Neutrophil (primary cell): ENCODE measurements around the gene C9orf78.

ENCODE experiments used
- H3K27ac ChIP-seq: fragments of 200-600 bp; sonication (generic); 2 replicates; pipeline ENCODE4 v1.5.1; 2016; ENCODE audit warnings: mild to moderate bottlenecking, moderate library complexity
- H3K27me3 ChIP-seq: fragments of 200-600 bp; sonication (generic); 2 replicates; pipeline ENCODE4 v1.6.0; 2016; ENCODE audit warnings: mild to moderate bottlenecking
- H3K36me3 ChIP-seq: fragments of 200-600 bp; sonication (generic); 2 replicates; pipeline ENCODE4 v1.5.1; 2017
- H3K4me1 ChIP-seq, 2 experiments: fragments of 200-600 bp in 1 of 2; sonication (generic) in 1 of 2; 1 replicate in 1 of 2; 2 replicates in 1 of 2; pipeline versions ENCODE4 v1.5.1 to v1.6.1; 2013 to 2016; ENCODE audit warnings: low read depth in 1 of 2, low read length in 1 of 2, mild to moderate bottlenecking in 1 of 2, moderate library complexity in 1 of 2; ENCODE audit not compliant: control insufficient read depth in 1 of 2, insufficient read depth in 1 of 2
- H3K4me3 ChIP-seq, 2 experiments: fragments of 200-600 bp in 1 of 2; sonication (generic) in 1 of 2; 1 replicate in 1 of 2; 2 replicates in 1 of 2; pipeline ENCODE4 v1.5.1; 2013 to 2016; ENCODE audit warnings: low read depth in 1 of 2, low read length in 1 of 2, mild to moderate bottlenecking in 1 of 2, moderate library complexity in 1 of 2
- H3K9me3 ChIP-seq: fragments of 200-600 bp; sonication (generic); 2 replicates; pipeline ENCODE4 v1.5.1; 2016
- TF ChIP-seq, protein P1 (sequence below): fragments of 200-600 bp; sonication (generic); IDR thresholded peaks from 2 replicates; pipeline ENCODE4 v1.5.1; 2016; ENCODE audit warnings: antibody characterized with exemption

The C9orf78 gene

DNA sequence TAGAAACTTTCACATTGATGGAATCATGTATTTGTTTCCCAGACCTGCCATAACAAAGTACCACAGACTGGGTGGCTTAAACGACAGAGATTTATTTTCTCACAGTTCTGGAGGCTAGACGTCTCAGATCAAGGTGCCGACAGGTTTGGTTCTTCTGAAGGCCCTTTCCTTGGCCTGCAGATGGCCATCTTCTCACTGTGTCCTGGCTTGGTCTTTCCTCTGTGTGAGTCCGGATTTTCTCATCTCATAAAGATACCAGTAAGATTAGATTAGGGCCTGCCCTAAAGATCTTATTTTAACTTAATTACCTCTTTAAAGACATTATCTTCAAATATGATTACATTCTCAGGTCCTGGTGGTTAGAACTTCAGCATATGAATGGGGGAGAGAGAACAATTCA lies 6.0 kb upstream of the C9orf78 start:
- Histone ChIP-seq H3K27me3 (no peaks in the 10 kb centered on the region), H3K36me3 (peaks cover 7% of the 10 kb centered on the region), H3K4me1 (peaks cover 29 to 39% of the 10 kb centered on the region in 2 experiments), H3K27ac (no peak overlapping the region), H3K9me3 (no peaks in the 10 kb centered on the region), H3K4me3 (no peak overlapping the region)
- TF ChIP-seq, protein P1, sequence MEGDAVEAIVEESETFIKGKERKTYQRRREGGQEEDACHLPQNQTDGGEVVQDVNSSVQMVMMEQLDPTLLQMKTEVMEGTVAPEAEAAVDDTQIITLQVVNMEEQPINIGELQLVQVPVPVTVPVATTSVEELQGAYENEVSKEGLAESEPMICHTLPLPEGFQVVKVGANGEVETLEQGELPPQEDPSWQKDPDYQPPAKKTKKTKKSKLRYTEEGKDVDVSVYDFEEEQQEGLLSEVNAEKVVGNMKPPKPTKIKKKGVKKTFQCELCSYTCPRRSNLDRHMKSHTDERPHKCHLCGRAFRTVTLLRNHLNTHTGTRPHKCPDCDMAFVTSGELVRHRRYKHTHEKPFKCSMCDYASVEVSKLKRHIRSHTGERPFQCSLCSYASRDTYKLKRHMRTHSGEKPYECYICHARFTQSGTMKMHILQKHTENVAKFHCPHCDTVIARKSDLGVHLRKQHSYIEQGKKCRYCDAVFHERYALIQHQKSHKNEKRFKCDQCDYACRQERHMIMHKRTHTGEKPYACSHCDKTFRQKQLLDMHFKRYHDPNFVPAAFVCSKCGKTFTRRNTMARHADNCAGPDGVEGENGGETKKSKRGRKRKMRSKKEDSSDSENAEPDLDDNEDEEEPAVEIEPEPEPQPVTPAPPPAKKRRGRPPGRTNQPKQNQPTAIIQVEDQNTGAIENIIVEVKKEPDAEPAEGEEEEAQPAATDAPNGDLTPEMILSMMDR = no peak

DNA sequence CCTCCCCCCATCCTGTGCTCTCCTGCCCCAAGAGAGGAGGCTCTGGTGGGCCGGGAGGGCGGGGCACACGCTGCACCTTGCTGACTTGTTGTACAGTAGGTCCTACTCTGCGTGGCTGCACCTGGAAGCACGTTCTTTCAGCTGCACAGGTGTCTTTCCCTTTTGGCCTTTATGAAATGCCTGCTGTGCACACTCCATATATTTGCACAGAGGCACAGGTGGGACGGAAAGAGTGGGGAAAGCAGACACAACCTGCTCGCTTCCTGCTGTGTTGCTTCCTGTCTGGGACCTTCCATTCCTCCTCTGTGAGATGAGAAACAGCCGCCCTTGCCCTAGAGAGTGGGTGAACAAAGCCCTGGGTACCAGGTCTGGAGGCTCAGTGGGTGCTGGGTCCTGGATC lies 5.0 kb upstream of the C9orf78 start:
- Histone ChIP-seq H3K27me3 (no peaks in the 10 kb centered on the region), H3K4me1 (peaks cover 33 to 44% of the 10 kb centered on the region in 2 experiments), H3K36me3 (peaks cover 7% of the 10 kb centered on the region), H3K27ac (peak overlapping the region; percentile 13), H3K9me3 (no peaks in the 10 kb centered on the region), H3K4me3 (no peak overlapping the region)
- TF ChIP-seq, protein P1 = no peak

DNA sequence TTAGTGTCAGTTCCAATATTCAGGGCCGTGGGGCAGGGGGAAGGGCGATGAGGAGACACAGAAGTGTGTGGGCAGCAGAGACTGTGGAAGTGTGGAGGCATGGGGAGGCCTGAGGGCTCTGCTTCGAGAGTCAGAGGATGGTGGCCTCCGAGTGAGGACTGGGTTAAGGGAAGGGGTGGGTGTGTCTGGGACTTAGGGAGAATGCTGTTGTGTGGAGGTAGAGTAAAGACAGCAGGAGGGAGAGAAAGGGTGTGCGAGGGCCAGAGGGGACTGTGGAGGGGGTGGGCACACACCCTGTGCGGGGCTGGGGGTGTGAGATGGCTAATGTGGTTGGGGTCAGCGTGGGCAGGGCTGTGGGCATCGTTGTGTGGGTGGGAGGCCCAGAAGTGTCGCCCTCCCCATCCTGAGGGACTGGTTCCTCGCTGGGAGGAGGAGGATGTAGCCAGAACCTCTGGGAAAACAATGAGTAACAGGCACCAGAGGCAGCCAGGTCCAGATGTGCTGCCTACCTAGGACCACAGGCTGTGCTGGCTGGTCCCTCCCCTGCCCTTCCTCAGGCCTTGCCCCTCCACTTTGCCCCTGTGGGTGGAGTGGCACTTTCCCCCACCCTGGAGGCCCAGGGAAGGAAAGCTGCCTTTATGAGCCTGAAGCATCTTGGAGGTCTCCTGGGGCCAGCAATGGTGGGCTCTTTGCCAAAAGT lies 4.4 kb upstream of the C9orf78 start:
- no peaks in the 10 kb centered on the region for H3K27me3 ChIP-seq
- H3K27ac ChIP-seq = peak overlapping the region; percentile 13
- no peak overlapping the region for H3K4me3 ChIP-seq
- H3K36me3 ChIP-seq = peaks cover 7% of the 10 kb centered on the region
- H3K9me3 ChIP-seq = no peaks in the 10 kb centered on the region
- TF ChIP-seq, protein P1 = no peak
- H3K4me1 ChIP-seq = peaks cover 38 to 48% of the 10 kb centered on the region in 2 experiments

DNA sequence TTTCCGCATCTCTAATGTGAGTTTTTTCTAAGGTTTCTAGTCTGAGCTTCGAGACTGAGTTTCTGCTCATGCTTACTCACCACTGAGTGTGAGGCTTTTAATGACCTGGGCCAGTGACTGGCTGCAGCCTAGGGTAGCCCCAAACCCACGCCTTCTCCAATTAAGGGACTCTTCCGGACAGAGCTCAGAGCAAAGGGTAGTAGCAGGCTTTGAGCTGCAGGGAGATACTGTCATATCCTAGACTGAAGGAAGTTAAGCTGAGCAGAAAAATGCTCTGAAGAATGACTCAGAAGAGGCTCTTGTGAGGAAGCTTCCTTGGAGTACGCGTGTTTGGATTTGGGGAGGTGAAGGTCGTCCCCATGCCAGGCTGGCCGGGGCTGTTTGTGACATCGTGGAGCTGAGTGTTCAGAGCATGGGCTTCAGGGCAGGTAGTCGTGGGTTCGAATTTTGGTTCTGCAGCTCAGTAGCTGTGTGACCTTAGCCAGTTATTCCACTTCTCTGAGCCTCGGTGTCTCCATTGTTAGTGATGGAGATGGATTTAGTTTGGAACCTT lies 3.7 kb upstream of the C9orf78 start:
- TF ChIP-seq, protein P1 = no peak
- H3K9me3 ChIP-seq = no peaks in the 10 kb centered on the region
- no peak overlapping the region for H3K4me3 ChIP-seq
- H3K4me1 ChIP-seq = peaks cover 45 to 55% of the 10 kb centered on the region in 2 experiments
- H3K36me3 ChIP-seq = peaks cover 7% of the 10 kb centered on the region
- no peaks in the 10 kb centered on the region for H3K27me3 ChIP-seq
- no peak overlapping the region for H3K27ac ChIP-seq

DNA sequence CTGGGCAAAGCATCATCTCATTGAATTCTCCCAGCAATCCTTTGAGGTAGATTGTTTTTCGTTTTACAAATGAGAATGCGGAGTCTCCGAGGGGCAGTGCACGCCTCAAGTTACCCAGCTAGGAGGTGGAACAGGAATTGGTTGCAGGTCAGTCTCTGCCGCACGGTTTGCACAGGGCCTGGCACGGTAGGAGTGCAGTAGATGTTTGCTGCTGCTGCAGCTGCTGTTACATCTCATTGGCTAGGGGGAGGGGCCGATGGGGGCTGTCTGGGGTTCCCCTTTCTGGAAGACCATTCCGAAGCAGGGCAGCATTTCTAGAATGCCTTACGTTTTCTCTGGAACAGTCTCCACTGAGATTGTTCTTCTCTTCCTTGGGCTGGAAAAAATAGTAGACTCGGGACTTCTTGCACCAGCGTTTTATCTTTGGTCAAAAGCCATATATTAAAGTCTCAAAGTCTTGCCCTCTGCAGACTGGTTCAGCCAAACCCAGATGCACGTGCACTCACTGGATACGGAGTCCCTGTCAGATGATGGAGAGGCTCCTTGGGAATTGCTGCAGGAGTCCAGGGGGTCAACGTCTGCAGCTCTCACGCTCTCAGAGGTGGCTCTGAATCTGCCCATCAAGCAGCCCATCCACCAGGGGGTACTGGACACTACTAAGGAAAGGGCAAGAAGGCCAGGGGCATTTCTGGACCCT lies 1.4 kb upstream of the C9orf78 start:
- Histone ChIP-seq H3K27me3 (no peaks in the 10 kb centered on the region), H3K4me1 (peaks cover 47 to 61% of the 10 kb centered on the region in 2 experiments), H3K4me3 (peak overlapping the region; percentile 96 to 99), H3K9me3 (no peaks in the 10 kb centered on the region), H3K27ac (peak overlapping the region; percentile 89), H3K36me3 (peaks cover 20% of the 10 kb centered on the region)
- TF ChIP-seq, protein P1 = no peak
